MCF 10A (cell line): Measurements from ENCODE around the gene SHC3. TPM values are rescaled to one million over a fixed set of nuclear protein-coding genes. Genes with fewer than 3 reads are reported as not detected.

Experiments
- BruUV-seq: library from RNA; stranded (reverse); fragments of 400-500 nt; replicated peaks from 2 replicates; lab custom pipeline; 2021; lab: Mats Ljungman, UMichigan
- CTCF ChIA-PET: fragments of 300-600 bp; sonication (Branson Sonifier 250); formaldehyde crosslinking; extraction: SDS; loops from one replicate; lab custom pipeline; 2021; ENCODE audit warnings: antibody characterized with exemption, inconsistent platforms; lab: Yijun Ruan, JAX
- POLR2A ChIA-PET: fragments of 300-600, 350-650 bp; sonication (Branson Sonifier 250); formaldehyde crosslinking; extraction: SDS; loops from one replicate; lab custom pipeline; 2020; ENCODE audit warnings: antibody characterized with exemption, inconsistent platforms; lab: Yijun Ruan, JAX
- DNase-seq: peaks from one replicate; pipeline ENCODE4 v3.0.0-alpha.2; 2018; ENCODE audit not compliant: unreplicated experiment
- H3K27ac Mint-ChIP-seq: one replicate; pipeline ENCODE4 v1.8.0; 2022; ENCODE audit warnings: mild to moderate bottlenecking, low read depth, mixed read lengths; ENCODE audit not compliant: unreplicated experiment
- H3K27me3 Mint-ChIP-seq: one replicate; pipeline ENCODE4 v1.8.0; 2022; ENCODE audit warnings: mixed read lengths; ENCODE audit not compliant: insufficient read depth, unreplicated experiment
- H3K36me3 Mint-ChIP-seq: one replicate; pipeline ENCODE4 v1.8.0; 2022; ENCODE audit warnings: mild to moderate bottlenecking, moderate library complexity, mixed read lengths; ENCODE audit not compliant: insufficient read depth, unreplicated experiment
- H3K4me1 Mint-ChIP-seq: one replicate; pipeline ENCODE4 v1.8.0; 2022; ENCODE audit warnings: mixed read lengths; ENCODE audit not compliant: insufficient read depth, unreplicated experiment
- H3K4me3 Mint-ChIP-seq: one replicate; pipeline ENCODE4 v1.8.0; 2022; ENCODE audit warnings: mild to moderate bottlenecking, moderate library complexity, mixed read lengths; ENCODE audit not compliant: unreplicated experiment
- H3K9me3 Mint-ChIP-seq: one replicate; pipeline ENCODE4 v1.8.0; 2022; ENCODE audit warnings: mixed read lengths; ENCODE audit not compliant: unreplicated experiment
- CTCF ChIP-seq: fragments of 200-600 bp; IDR thresholded peaks from one replicate; pipeline ENCODE4 v1.8.0; 2022; ENCODE audit warnings: antibody characterized with exemption, mild to moderate bottlenecking; ENCODE audit not compliant: unreplicated experiment
- intact Hi-C: fragments of 100-400 bp; cut with micrococcal nuclease; formaldehyde crosslinking; loops from 2 replicates; pipeline ENCODE4 v1.14.1; 2022
- total RNA-seq: library from RNA; stranded (reverse); gene quantifications from 2 replicates; pipeline ENCODE4 v1.2.3, GENCODE V29; 2022

The SHC3 gene
- total RNA-seq, 1 experiment from 2014 or later, result 0.02 TPM

GRCh38 chr9:89010056-89010455 lies 168.6 kb downstream of the SHC3 start:
- CTCF ChIA-PET, result interaction anchor here (0.6 to 2.1 kb wide), 3 partner anchors 7 to 417 kb away, joined by 3 to 6 read pairs (median 4); no protein-coding TSS in a partner anchor

GRCh38 chr9:89009546-89009840 lies 169.1 kb downstream of the SHC3 start:
- ChIA-PET CTCF (interaction anchor here (0.5 to 2.1 kb wide), 3 partner anchors 9 to 13 kb away, joined by 3 to 6 read pairs (median 3); no protein-coding TSS in a partner anchor), POLR2A (no interaction called here)
- H3K27ac Mint-ChIP-seq, result no peak overlapping the region
- no peaks in the 10 kb centered on the region for H3K9me3 Mint-ChIP-seq
- no peaks in the 10 kb centered on the region for H3K27me3 Mint-ChIP-seq
- H3K4me1 Mint-ChIP-seq, result peaks cover 14% of the 10 kb centered on the region
- no peak overlapping the region for H3K4me3 Mint-ChIP-seq
- intact Hi-C loops, result no loop called here
- DNase-seq, result no peak
- no peaks in the 10 kb centered on the region for H3K36me3 Mint-ChIP-seq
- no peak for TF ChIP-seq CTCF
- BruUV-seq, result no TSS peak

More at GRCh38 chr9:89010056-89010455, 168.6 kb downstream of the SHC3 start:
- H3K36me3 Mint-ChIP-seq, result no peaks in the 10 kb centered on the region
- DNase-seq, result no peak
- H3K4me1 Mint-ChIP-seq, result peaks cover 14% of the 10 kb centered on the region
- no peak overlapping the region for H3K27ac Mint-ChIP-seq
- no TSS peak for BruUV-seq
- intact Hi-C loops, result no loop called here
- H3K4me3 Mint-ChIP-seq, result no peak overlapping the region
- no peaks in the 10 kb centered on the region for H3K9me3 Mint-ChIP-seq
- H3K27me3 Mint-ChIP-seq, result no peaks in the 10 kb centered on the region
- POLR2A ChIA-PET, result no interaction called here
- no peak for TF ChIP-seq CTCF

GRCh38 chr9:89008744-89009545 lies 169.7 kb downstream of the SHC3 start:
- CTCF ChIA-PET, result interaction anchor here (0.5 to 1.1 kb wide), 4 partner anchors 12 to 356 kb away, joined by 3 to 4 read pairs (median 3); no protein-coding TSS in a partner anchor
- intact Hi-C loops, result no loop called here
- Mint-ChIP-seq H3K36me3 (no peaks in the 10 kb centered on the region), H3K27me3 (no peaks in the 10 kb centered on the region), H3K27ac (no peak overlapping the region), H3K4me3 (no peak overlapping the region), H3K9me3 (no peaks in the 10 kb centered on the region), H3K4me1 (peaks cover 14% of the 10 kb centered on the region)
- DNase-seq, result no peak
- POLR2A ChIA-PET, result no interaction called here
- no peak for TF ChIP-seq CTCF
- no TSS peak for BruUV-seq

GRCh38 chr9:89008055-89008743 lies 170.4 kb downstream of the SHC3 start:
- CTCF ChIA-PET, result interaction anchor here (0.5 to 1.6 kb wide), 4 partner anchors 11 to 415 kb away, joined by 3 to 4 read pairs (median 3); no protein-coding TSS in a partner anchor
- BruUV-seq, result no TSS peak
- Mint-ChIP-seq H3K36me3 (no peaks in the 10 kb centered on the region), H3K27me3 (no peaks in the 10 kb centered on the region), H3K4me1 (peaks cover 14% of the 10 kb centered on the region), H3K27ac (no peak overlapping the region), H3K9me3 (no peaks in the 10 kb centered on the region), H3K4me3 (no peak overlapping the region)
- TF ChIP-seq CTCF, result no peak
- DNase-seq, result no peak
- intact Hi-C loops, result no loop called here
- POLR2A ChIA-PET, result interaction anchor here (0.8 kb wide), 1 partner anchor 411 kb away, joined by 3 read pairs; no protein-coding TSS in a partner anchor
